ENCODE results near the gene STAT5B.

GRCh38 chr17:42260318-42260717 lies 15.9 kb downstream of the STAT5B start:
- TF ChIP-seq POLR2A (IDR thresholded peaks at IDR 0.05): no peak
- TF ChIP-seq CTCF (IDR thresholded peaks at IDR 0.05 in 8 of 11, conservative IDR thresholded peaks at IDR 0.05 in 3 of 11): no peak
